DND-41 (cell line): ENCODE data around the gene TGIF2.
A peak's percentile ranks its signal among the peaks of the same experiment; 100 is the strongest.

Experiments
- ATAC-seq: fragments of 200-7000 bp; cut with Tn5 transposase; 3 replicates; pipeline ENCODE4 v1.9.1; 2021; ENCODE audit warnings: low read depth; ENCODE audit not compliant: insufficient read depth
- DNase-seq: peaks from one replicate; pipeline ENCODE4 v3.0.0-alpha.2; 2020
- H2AFZ ChIP-seq: 2 replicates; pipeline ENCODE4 v1.6.0; 2012; ENCODE audit warnings: low read depth, low read length
- H3K27ac ChIP-seq: 2 replicates; pipeline ENCODE4 v1.5.1; 2012; ENCODE audit warnings: low read length, inconsistent platforms
- H3K27me3 ChIP-seq: fragments of 200-600 bp; sonication (generic); 2 replicates; pipeline ENCODE4 v1.6.0; 2012; ENCODE audit warnings: low read length, mild to moderate bottlenecking, inconsistent platforms; ENCODE audit not compliant: insufficient read depth, poor library complexity
- H3K36me3 ChIP-seq: 2 replicates; pipeline ENCODE4 v1.5.1; 2012; ENCODE audit warnings: low read length, inconsistent platforms; ENCODE audit not compliant: insufficient read depth
- H3K4me1 ChIP-seq: 2 replicates; pipeline ENCODE4 v1.5.1; 2012; ENCODE audit warnings: mild to moderate bottlenecking, low read length; ENCODE audit not compliant: insufficient read depth
- H3K4me2 ChIP-seq: 2 replicates; pipeline ENCODE4 v1.6.0; 2012; ENCODE audit warnings: mild to moderate bottlenecking, moderate library complexity, low read length, inconsistent platforms; ENCODE audit not compliant: insufficient read depth
- H3K4me3 ChIP-seq, 2 experiments: fragments of 200-600 bp in 1 of 2; shearing (Covaris generic) in 1 of 2; 2 replicates each; pipeline ENCODE4 v1.5.1; 2012 to 2016; ENCODE audit warnings: inconsistent platforms in 2 of 2, low read length in 2 of 2, mild to moderate bottlenecking in 2 of 2, low read depth in 1 of 2, moderate library complexity in 1 of 2
- H3K79me2 ChIP-seq: 2 replicates; pipeline ENCODE4 v1.6.0; 2012; ENCODE audit warnings: low read length, inconsistent platforms; ENCODE audit not compliant: insufficient read depth
- H3K9ac ChIP-seq: 2 replicates; pipeline ENCODE4 v1.6.0; 2012; ENCODE audit warnings: low read depth, mild to moderate bottlenecking, inconsistent platforms, low read length, moderate library complexity
- H3K9me3 ChIP-seq: 2 replicates; pipeline ENCODE4 v1.5.1; 2012; ENCODE audit warnings: low read length, moderate library complexity, mild to moderate bottlenecking, inconsistent platforms; ENCODE audit not compliant: insufficient read depth, severe bottlenecking
- H4K20me1 ChIP-seq: 2 replicates; pipeline ENCODE4 v1.6.0; 2012; ENCODE audit warnings: low read length; ENCODE audit not compliant: insufficient read depth
- CTCF ChIP-seq: IDR thresholded peaks from 2 replicates; pipeline ENCODE4 v1.5.1; 2012; ENCODE audit warnings: borderline replicate concordance, low read length, moderate library complexity, mild to moderate bottlenecking; ENCODE audit not compliant: poor library complexity, severe bottlenecking; ENCODE audit errors: extremely low read depth
- EZH2 ChIP-seq: IDR thresholded peaks from 3 replicates; pipeline ENCODE4 v1.6.1; 2012; ENCODE audit warnings: borderline replicate concordance, low read depth, mild to moderate bottlenecking, moderate library complexity, low read length, inconsistent platforms; ENCODE audit not compliant: severe bottlenecking

TGIF2 gene

GRCh38 chr20:36572701-36573102 lies 695 bp upstream of the TGIF2 start:
- ATAC-seq (peak; percentile 3; the same call in 2 of the 3 replicates), DNase-seq (no peak)
- peaks cover 22% of the 10 kb centered on the region for H4K20me1 ChIP-seq
- H2AFZ ChIP-seq = peak overlapping the region; percentile 89
- H3K4me3 ChIP-seq = peak overlapping the region; percentile 13 to 58; a peak in 3 of 4 replicates
- peak overlapping the region; percentile 78 for H3K27ac ChIP-seq
- H3K9ac ChIP-seq = peak overlapping the region; percentile 56
- peaks cover 37% of the 10 kb centered on the region for H3K4me1 ChIP-seq
- no peak for TF ChIP-seq EZH2
- no peak for TF ChIP-seq CTCF
- no peaks in the 10 kb centered on the region for H3K27me3 ChIP-seq
- no peaks in the 10 kb centered on the region for H3K9me3 ChIP-seq
- H3K36me3 ChIP-seq = peaks cover 17% of the 10 kb centered on the region
- H3K4me2 ChIP-seq = peak overlapping the region; percentile 95
- peaks cover 43% of the 10 kb centered on the region for H3K79me2 ChIP-seq

GRCh38 chr20:36573798-36574365 lies 485 bp downstream of the TGIF2 start:
- ATAC-seq = peak; percentile 12

DNA sequence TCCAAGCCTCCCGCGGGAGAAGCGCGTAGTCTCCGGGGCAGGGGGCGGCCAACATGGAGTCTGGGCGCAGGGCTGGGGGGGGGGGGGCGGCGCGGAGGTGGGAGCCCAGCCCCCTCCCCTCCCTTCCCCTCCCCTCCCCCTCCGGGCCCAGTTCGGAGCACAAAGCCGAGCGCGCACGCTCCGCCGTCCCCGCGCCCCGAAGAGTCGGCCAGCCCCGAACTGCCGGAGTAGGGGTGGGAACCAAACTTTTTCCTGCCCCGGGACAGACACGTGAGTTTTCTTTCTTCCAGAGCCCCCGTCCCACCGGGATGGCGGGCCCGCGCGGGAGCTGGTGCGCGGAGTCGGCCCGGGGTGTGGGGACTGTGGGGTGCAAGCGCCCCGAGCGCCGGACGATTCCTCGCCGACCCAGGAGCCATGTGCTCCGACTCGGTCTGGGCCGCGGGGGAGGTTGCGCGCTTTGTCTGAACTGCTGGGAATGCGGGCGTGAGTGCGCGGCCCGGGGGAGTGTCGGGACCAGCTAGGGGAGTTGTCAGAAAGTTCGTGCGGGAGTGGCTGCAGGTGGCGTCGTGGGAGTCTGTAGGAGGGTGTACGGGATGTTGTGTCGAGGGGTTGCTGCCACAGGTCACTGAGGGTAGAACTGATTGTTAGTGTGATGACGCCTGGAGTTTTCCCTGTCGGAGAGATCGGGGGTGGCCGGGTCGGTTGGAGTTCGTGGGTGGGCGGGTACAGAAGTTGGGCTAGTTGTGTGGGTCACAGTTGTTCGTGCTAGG lies 1.2 kb downstream of the TGIF2 start:
- peak overlapping the region; percentile 85 for H2AFZ ChIP-seq
- H3K79me2 ChIP-seq = peaks cover 59% of the 10 kb centered on the region
- no peaks in the 10 kb centered on the region for H3K27me3 ChIP-seq
- TF ChIP-seq CTCF (peak; percentile 23), EZH2 (no peak)
- H3K27ac ChIP-seq = peak overlapping the region; percentile 82
- H3K9me3 ChIP-seq = no peaks in the 10 kb centered on the region
- H3K4me2 ChIP-seq = peak overlapping the region; percentile 95
- peak overlapping the region; percentile 59 to 65 for H3K4me3 ChIP-seq
- ATAC-seq (peak; percentile 43), DNase-seq (peak; percentile 69)
- peaks cover 35% of the 10 kb centered on the region for H3K36me3 ChIP-seq
- peak overlapping the region; percentile 97 for H3K9ac ChIP-seq
- peaks cover 39% of the 10 kb centered on the region for H4K20me1 ChIP-seq
- peaks cover 37% of the 10 kb centered on the region for H3K4me1 ChIP-seq

More at GRCh38 chr20:36573798-36574365, 485 bp downstream of the TGIF2 start:
- DNase-seq = peak; percentile 52
- Histone ChIP-seq H3K79me2 (peaks cover 55% of the 10 kb centered on the region), H3K9me3 (no peaks in the 10 kb centered on the region), H2AFZ (peak overlapping the region; percentile 76), H3K4me2 (peak overlapping the region; percentile 95), H3K27me3 (no peaks in the 10 kb centered on the region), H3K4me3 (peak overlapping the region; percentile 59 to 65), H3K9ac (peak overlapping the region; percentile 97), H3K36me3 (peaks cover 29% of the 10 kb centered on the region), H3K27ac (peak overlapping the region; percentile 82), H3K4me1 (peaks cover 37% of the 10 kb centered on the region), H4K20me1 (peaks cover 34% of the 10 kb centered on the region)
- no peak for TF ChIP-seq EZH2
- no peak for TF ChIP-seq CTCF
